RWPE1 (cell line): Measurements from ENCODE around the gene KIDINS220.

ENCODE experiments used
- CTCF ChIA-PET: fragments of 350-600 bp; sonication (Branson Sonifier 250); formaldehyde crosslinking; extraction: SDS; loops from one replicate; lab custom pipeline; 2021; lab: Yijun Ruan, JAX
- POLR2A ChIA-PET: fragments of 400-600 bp; formaldehyde crosslinking; extraction: SDS; loops from one replicate; lab custom pipeline; 2020; ENCODE audit warnings: antibody characterized with exemption; ENCODE audit not compliant: low non-redundant PET; lab: Yijun Ruan, JAX
- DNase-seq: peaks from one replicate; pipeline ENCODE4 v3.0.0; 2012; ENCODE audit warnings: low spot score
- H3K27ac ChIP-seq: fragments of 450-650 bp; 2 replicates; pipeline ENCODE4 v1.5.1; 2017
- TF ChIP-seq, protein P1 (sequence below): fragments of 450-650 bp; conservative IDR thresholded peaks from 2 replicates; pipeline ENCODE4 v1.5.1; 2017; ENCODE audit warnings: low read depth, mild to moderate bottlenecking

The KIDINS220 gene

DNA sequence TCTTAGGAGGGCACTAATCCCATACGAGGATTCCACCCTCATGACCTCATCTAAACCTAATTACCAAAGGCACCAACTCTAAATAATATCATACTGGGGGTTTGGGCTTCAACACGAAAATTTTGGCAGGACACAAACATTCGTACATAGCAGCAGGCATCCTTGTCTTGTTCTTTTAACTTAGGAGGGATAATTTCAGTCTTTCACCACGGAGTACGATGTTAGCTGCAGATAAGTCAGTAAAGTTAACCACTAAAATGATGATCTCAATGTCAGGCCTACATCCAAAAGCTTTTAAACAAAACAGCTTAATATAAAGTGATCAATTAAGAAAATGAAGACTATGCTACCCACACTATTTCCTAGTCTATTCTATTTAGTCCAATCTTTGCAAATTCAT lies 80.7 kb downstream of the KIDINS220 start:
- TF ChIP-seq, protein P1, sequence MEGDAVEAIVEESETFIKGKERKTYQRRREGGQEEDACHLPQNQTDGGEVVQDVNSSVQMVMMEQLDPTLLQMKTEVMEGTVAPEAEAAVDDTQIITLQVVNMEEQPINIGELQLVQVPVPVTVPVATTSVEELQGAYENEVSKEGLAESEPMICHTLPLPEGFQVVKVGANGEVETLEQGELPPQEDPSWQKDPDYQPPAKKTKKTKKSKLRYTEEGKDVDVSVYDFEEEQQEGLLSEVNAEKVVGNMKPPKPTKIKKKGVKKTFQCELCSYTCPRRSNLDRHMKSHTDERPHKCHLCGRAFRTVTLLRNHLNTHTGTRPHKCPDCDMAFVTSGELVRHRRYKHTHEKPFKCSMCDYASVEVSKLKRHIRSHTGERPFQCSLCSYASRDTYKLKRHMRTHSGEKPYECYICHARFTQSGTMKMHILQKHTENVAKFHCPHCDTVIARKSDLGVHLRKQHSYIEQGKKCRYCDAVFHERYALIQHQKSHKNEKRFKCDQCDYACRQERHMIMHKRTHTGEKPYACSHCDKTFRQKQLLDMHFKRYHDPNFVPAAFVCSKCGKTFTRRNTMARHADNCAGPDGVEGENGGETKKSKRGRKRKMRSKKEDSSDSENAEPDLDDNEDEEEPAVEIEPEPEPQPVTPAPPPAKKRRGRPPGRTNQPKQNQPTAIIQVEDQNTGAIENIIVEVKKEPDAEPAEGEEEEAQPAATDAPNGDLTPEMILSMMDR, result no peak
- H3K27ac ChIP-seq, result no peak overlapping the region
- no peak for DNase-seq
- CTCF ChIA-PET, result interaction anchor here (0.6 kb wide), 1 partner anchor 262 kb away, joined by 3 read pairs; no protein-coding TSS in a partner anchor
- POLR2A ChIA-PET, result no interaction called here

DNA sequence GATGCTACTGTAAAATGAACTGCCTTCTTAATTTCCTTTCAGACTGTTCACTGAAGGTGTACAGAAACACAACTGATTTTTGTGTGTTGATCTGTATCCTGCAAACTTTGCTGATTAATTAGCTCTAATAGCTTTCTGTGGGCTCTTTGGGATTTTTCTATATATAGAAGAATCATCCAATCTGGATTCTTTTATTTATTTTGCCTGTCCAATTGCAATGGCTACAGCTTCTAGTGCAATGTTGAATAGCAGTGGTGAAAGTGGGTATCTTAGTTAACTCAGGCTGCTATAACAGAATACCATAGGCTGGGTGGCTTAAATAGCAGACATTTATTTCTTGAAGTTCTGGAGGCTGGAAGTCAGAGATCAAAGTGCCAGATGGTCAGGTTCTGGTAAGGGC lies 81.2 kb downstream of the KIDINS220 start:
- DNase-seq, result no peak
- no peak overlapping the region for H3K27ac ChIP-seq
- TF ChIP-seq, protein P1, result no peak
- POLR2A ChIA-PET, result no interaction called here
- CTCF ChIA-PET, result no interaction called here

DNA sequence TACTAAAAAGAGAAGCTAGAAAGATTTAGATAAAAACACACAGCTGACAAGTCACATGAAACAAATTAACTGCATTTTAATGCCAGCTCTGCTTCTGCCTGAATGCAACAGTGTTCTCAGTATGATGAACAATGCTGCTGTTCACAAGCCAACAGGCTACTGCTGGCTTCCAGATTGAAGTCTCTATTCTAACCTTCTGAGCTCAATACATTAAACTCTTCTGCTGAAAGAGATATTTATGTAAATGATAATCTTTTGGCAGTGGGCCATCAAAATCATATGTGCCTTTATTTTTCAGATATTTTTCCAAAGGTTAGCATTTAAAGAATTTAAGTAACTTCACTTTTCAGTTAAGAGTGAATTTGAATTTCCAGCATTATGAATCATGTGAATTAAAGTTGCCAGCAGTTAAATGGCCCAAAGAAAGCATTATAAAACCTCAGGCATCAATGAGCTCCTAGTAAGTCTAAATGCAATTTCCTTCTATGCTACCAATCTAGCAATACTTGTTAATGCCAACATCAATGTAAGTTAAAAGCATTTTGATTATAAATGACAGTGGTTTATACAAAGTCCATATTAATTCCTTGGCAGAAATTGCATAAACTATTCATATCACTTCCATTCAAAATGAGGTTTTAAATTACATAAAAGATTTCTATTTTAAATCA lies 83.2 kb downstream of the KIDINS220 start:
- TF ChIP-seq, protein P1, result no peak
- DNase-seq, result no peak
- ChIA-PET CTCF (interaction anchor here (0.6 kb wide), 1 partner anchor 230 kb away, joined by 4 read pairs; no protein-coding TSS in a partner anchor), POLR2A (no interaction called here)
- no peak overlapping the region for H3K27ac ChIP-seq

DNA sequence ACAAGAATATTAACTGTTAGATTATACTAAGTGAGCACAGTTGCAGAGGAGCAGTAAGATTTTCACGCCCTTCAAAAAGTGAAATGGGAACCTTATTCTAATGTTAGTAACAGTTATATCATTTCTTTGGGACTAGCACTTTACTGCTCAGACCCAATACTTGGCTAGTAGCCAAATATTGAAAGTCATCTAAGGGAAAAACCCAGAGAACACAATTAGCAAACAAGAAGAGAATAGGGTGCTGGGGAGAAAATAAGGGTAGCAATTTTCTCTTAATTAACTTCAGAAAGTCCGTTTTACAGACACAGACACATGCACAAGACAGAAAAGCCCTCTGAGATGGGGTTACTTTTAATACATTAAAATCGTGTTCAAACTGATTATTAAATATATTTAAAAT lies 83.8 kb downstream of the KIDINS220 start:
- ChIA-PET POLR2A (no interaction called here), CTCF (no interaction called here)
- TF ChIP-seq, protein P1, result no peak
- no peak overlapping the region for H3K27ac ChIP-seq
- DNase-seq, result no peak

DNA sequence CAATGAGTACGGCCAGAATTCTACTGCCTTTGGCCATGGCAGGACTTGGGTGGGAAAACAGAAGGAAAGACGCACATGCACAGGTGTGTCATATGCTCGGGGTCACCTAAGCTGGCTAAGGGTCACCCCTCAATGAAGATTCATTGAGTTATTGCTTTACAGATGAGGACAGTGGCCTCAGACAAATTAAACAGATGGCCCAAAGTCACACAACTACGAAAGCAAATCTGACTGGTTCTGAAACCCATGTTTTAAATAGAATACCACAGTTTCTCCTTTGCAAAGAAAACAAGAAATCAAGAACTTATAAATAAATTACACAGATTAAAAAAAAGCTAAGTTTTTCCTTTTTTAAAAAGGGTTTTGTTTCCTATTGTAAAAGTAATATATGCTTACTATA lies 85.0 kb downstream of the KIDINS220 start:
- H3K27ac ChIP-seq, result no peak overlapping the region
- no peak for DNase-seq
- TF ChIP-seq, protein P1, result no peak
- CTCF ChIA-PET, result no interaction called here
- POLR2A ChIA-PET, result no interaction called here

DNA sequence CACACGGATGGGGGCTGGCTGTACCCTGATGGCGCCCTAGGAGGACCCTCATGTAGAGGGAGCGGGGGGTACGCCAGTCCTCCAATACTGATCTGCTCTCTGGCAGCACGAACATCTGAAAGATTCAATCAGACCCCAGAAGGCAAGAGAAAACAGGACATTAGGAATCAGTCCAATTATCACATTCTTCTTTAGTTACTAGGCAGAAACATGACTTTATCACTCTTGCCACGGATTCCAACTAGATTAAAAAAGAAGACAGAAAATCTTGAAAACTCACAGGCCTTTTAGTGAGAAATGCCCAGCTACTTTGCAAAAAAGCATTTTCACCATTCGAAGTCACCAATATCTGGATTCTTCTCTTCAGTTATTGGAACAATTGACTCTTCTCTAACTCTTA lies 87.2 kb downstream of the KIDINS220 start:
- CTCF ChIA-PET, result no interaction called here
- POLR2A ChIA-PET, result no interaction called here
- no peak overlapping the region for H3K27ac ChIP-seq
- TF ChIP-seq, protein P1, result no peak
- DNase-seq, result no peak
